GM18502 (cell line): ENCODE results near the gene GPR141.
A peak's percentile ranks its signal among the peaks of the same experiment; 100 is the strongest.

Experiments used
- ATAC-seq: cut with Tn5 transposase; IDR thresholded peaks from one replicate; pipeline ENCODE4 v1.9.1; 2021; ENCODE audit warnings: mild to moderate bottlenecking; ENCODE audit not compliant: unreplicated experiment, poor library complexity

The GPR141 gene

DNA sequence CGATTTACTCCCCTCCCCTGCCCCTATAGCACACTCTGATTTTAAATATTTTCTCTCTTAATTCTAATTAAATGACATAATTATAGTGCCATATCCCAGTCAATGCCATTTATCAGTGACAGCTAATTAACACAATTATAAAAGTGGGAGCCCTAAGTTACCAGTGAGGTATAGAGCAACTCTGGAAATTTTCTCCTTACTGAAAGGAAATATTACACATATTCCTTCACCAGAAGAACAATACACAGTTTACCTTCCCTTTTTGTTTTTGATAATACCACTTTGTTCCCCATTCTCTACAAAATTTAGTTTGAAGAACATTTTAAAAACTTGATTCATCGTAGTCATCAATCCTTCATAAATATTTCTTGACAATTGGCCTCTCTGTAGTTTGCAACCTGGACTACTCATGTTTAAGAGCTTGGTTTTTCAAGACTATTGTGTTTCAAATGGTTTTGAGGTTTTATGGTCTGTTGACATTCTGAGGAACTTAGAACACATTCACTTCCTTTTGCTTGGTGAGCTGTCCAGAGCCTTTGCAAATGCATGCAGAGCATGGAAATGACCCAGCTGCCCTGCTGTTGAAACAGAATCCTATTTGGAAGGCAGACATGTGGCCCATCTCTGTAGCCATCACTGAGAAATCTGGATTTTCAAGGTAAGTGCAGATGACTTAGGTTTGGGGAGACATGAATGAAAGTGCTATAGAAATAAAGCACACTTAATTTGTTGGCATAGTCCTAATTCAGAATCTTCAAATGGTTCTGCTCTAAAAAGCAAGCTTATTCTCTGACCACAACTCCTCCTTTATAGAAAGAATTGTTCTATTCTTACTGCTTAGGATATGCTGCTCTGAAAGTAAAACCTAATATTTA lies at the start of gene GPR141:
GPR141 (plus strand) TSS at position 521 of the 875 bp plus-strand sequence. CDS start 56,628 bp downstream, outside the sequence.
- ATAC-seq: peak; percentile 95

DNA sequence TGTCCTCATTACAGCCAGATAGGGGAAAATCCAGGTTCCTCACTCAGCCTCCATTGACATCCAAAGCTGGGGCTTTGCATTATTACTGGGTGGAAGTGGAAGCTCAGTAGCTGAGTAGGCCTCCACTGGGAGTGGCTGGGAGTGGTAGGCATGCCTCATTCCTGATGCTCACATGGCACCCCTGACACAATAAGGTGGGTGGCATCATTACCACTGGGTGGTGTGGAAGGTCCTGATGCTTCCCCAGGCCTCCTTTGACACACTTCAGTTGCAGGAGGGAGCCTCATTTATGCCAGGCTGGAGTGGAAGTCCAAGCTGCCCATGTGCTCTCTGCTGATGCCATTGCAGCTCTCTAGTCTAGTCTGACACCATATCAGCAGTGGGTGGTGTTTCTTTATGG lies 48.2 kb upstream of the GPR141 start:
- ATAC-seq: no peak

GRCh38 chr7:37642028-37642540 lies 41.5 kb upstream of the GPR141 start:
- ATAC-seq: no peak

DNA sequence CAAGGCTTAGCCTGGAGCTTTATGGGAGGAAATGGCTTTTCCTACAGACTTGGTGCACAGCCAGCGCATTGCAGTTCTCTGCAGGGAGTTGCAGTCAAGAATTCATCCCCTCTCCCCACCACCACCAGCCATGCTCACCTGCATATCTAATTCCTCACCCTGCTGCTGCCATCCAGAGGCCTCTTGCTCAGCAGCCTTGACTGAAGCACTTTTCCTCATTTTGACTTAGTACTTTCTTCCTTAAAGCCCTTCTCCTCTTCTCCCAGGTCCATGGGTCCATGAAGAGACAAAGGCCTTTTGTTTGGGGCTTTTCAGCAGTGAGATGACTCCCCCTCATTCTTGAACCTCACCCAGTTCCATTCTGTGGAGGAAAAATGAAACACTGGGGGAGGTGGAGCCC lies 39.7 kb upstream of the GPR141 start:
- ATAC-seq: no peak

GRCh38 chr7:37645282-37646050 lies 38.1 kb upstream of the GPR141 start:
- peak; percentile 50 for ATAC-seq

DNA sequence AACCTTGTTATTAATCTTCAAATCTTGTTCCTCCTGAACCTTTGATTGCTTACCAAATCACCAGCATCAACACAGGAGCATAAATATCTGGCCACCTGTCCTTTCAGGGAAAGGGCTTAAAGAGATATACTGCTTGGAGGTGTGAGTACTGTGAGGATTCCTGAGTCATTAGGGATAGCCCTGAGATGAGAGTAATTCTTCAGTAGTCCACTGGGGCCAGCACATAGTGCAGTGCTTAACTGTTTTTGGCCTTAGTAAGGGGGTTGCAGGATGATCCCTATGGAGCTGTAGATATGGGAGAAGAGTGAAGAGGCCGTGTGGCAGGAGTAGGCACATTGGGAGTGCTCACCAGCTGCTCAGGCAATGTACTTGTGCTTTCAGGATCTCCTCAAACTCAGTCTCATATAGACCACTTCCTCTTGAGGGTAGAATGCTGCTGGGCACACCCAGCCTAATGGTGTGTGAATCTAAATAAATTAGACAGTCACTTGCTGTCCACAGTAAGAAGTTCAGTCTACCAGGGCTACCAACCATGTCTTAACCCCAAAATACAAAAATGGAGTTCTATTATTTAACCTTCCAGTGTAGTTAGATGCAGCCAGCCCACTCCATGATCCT lies 26.5 kb upstream of the GPR141 start:
- ATAC-seq: peak; percentile 97

GRCh38 chr7:37657816-37658215 lies 25.8 kb upstream of the GPR141 start:
- ATAC-seq: no peak

DNA sequence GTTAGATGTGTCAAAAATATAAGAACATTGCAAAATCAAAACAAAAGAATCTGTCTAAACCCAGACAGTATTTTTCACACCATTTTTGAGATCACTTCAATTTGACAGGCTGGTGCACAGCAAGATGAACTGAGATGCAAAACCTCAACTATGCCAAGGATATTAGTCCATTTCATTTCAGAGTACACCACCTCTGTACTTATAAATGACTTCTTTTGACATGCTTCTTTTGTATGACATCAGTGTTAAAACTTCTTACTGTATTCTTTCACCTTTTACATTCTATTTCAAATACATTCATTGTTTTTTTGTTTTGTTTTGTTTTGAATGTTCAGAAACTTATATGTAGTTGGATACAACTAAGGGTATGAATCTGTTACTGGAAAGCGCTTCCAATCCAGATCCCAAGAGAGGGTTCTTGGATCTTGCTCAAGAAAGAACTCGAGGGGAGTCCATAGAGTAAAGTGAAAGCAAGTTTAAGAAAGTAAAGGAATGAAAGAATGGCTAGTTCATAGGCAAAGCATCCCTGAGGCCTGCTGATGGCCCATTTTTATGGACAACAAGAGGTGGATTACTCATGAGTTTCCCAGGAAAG lies 23.5 kb upstream of the GPR141 start:
- ATAC-seq: no peak

DNA sequence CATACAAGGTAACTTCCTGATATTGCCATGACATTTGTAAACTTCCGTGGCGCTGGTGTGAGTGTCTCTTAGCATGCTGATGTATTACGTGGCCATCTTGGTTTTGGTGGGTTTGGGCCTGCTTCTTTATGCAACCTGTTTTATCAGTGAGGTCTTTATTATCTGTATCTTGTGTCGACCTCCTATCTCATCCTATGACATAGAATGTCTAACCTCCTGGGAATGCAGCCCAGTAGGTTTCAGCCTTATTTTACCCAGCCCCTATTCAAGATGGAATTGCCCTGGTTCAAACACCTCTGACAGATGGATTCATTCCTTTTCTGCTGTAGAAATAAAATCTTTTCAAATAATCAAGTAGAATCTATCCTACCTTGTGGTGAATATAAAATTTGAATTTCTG lies 23.0 kb upstream of the GPR141 start:
- ATAC-seq: no peak

- ATAC-seq: no peak
These were observed 19.9 kb upstream of the GPR141 start for GRCh38 chr7:37663693-37664092.

DNA sequence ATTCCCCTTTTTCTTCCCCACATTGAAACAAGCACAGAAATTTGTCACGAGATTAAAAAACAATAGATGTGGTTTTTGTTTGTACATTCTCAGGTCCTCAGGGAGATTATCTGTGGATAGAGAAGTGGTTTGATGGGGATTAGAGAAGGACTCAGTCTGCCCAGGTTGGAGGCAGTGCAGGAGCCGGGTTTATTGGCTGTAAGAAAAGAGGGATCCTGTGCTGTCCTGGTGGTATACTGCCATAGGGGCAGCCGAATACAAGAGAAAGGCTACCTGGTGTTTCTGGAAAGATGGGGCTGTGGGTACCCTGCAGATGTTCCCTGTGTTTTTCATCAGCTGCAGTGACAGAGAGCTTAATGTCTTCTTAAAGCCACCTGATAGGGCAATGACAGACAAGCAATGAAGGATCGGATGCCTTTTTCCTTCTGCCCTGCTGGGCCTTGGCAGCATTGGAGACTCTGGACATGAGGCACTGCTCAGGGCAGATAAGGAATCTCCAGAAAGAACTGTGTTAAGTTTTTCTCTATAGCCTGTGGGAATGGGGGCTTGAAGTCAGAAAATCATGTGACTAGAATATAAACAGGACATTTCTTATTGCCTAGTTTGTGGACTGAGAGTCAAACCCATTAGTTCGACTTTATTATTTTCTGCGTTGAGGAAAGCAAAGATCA lies 18.1 kb upstream of the GPR141 start:
- ATAC-seq: no peak

GRCh38 chr7:37666026-37666799 lies 17.4 kb upstream of the GPR141 start:
- no peak for ATAC-seq

DNA sequence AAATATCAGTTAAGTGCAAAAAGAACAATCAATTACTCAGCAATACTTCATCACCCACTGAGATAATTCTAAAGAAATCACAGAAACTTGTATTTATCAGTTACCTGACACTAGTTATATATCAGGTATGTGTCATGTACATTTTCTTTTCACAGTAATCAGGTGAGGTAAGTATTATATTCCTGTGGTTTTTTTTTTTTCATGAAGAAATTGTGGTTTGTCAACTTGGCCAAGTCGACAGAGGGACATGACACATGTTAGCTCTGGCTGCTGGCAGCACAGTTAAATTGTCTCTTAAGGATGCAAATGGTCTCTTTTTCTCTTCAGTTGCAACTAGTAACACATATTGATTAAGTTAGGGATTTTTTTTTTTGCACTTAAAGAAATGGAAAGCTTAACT lies 13.7 kb upstream of the GPR141 start:
- no peak for ATAC-seq

- no peak for ATAC-seq
These were observed 13.1 kb upstream of the GPR141 start for GRCh38 chr7:37670436-37670835.

- no peak for ATAC-seq
These were observed 11.7 kb upstream of the GPR141 start for GRCh38 chr7:37671876-37672275.

GRCh38 chr7:37672926-37673325 lies 10.6 kb upstream of the GPR141 start:
- ATAC-seq: no peak

DNA sequence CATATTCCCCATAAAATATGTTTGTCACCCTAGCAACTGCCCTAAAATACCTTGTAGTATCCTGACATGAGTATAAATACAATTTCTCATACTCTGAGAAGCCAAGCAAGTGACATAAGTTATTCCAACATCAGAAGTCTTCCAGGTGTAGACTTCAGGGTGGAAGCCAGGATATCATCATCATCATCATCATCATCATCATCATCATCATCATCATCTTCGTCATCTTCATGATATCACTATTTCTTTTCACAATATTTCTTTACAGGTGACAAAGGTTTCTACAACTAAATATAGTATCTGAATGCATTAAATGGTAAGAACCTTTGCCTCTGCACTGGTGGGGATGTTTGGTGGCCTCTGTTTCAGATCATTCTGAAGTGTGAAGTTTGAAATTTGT lies 10.0 kb upstream of the GPR141 start:
- ATAC-seq: no peak

GRCh38 chr7:37674531-37674930 lies 9.0 kb upstream of the GPR141 start:
- no peak for ATAC-seq

- ATAC-seq: no peak
These were observed 7.8 kb upstream of the GPR141 start for GRCh38 chr7:37675749-37676148.
